Measurements from ENCODE around the gene CNPY1. TPM values are rescaled to one million over a fixed set of nuclear protein-coding genes. Genes with fewer than 3 reads are reported as not detected.
"Not testable (repeated sequence)": the region's sequence is repeated elsewhere in the genome, so short reads cannot be mapped to it uniquely, and the experiment has no call there.

The CNPY1 gene
- not detected for total RNA-seq
- total RNA-seq: 0 reads per million in 2 donors

DNA sequence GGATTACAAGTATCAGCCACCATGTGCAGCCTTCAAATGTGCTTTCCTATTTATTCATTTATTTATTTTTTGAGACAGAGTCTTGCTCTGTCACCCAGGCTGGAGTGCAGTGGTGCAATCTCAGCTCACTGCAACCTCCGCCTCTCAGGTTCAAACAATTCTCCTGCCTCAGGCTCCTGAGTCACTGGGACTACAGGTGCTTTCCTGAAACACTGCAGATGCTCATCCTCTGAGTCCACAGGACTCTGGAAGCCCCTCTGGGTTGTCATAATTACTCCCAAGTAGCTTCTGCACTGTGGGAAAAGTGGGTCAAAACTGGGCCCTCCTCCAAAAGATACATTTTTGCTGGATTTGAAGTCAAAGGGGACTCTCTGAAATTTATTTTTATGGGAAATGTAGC is at the start of gene CNPY1:
TSS of gene CNPY1 (minus strand) at position 111 of the 400 bp plus-strand sequence. CDS start 630 bp downstream, outside the sequence.
- not testable (repeated sequence) for H3K9me3 ChIP-seq (ENCODE audit: control insufficient read depth, low read length, poor library complexity, severe bottlenecking); H3K4me1 Mint-ChIP-seq; ATAC-seq; H3K4me3 Mint-ChIP-seq; H3K27ac Mint-ChIP-seq; H3K36me3 Mint-ChIP-seq (ENCODE audit: low read depth); DNase-seq
- peaks cover 50% of the 10 kb centered on the region for H3K27me3 Mint-ChIP-seq

DNA sequence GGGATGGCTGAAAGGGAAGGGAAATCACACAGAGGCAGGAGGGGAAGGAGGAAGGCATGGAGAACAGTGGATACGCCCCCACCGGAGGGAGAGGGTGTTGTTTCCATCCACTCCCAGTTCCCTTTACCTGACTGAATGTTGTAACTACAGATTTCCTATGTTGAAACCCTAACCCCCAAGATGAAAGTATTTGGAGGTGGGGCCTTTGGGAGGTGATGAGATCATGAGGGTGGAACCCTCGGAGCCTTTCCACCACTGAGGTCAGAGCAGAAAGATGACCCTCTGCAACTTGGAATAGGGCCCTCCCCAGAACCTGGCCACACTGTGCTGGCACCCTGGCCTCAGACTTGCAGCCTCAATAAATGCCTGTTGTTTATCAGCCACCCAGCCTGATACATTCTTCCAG is 48.6 kb upstream of the CNPY1 start:
- DNase-seq: no peak
- peaks cover 6% of the 10 kb centered on the region for H3K4me1 Mint-ChIP-seq
- H3K27me3 Mint-ChIP-seq: peaks cover 60% of the 10 kb centered on the region
- H3K9me3 ChIP-seq (ENCODE audit: control insufficient read depth, low read length, poor library complexity, severe bottlenecking): no peaks in the 10 kb centered on the region
- H3K4me3 Mint-ChIP-seq: no peak overlapping the region
- no peak overlapping the region for H3K27ac Mint-ChIP-seq
- no peak for ATAC-seq
- no peaks in the 10 kb centered on the region for H3K36me3 Mint-ChIP-seq (ENCODE audit: low read depth)

DNA sequence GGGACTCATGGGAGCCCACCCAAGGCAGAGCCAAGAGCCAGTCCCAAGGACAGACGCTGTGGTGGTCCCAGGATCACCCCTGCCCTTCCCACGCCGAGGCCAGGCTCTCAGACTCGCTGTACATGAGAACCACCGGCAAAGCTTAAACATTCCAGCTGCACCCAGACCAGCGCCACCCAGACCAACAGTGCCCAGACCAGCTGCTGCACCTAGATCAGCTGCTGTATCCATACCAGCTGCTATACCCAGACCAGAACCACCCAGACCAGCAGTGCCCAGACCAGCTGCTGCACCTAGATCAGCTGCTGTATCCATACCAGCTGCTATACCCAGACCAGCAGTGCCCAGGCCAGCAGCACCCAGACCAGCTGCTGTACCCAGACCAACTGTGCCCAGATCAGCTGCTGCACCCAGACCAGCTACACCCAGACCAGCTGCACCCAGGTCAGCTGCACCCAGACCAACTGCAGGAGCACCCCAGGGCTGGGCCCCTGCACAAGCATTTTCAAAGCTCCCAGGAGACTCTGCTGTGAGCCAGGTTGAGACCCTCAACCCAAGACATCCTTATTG is 47.9 kb upstream of the CNPY1 start:
- peaks cover 6% of the 10 kb centered on the region for H3K4me1 Mint-ChIP-seq
- H3K4me3 Mint-ChIP-seq: no peak overlapping the region

DNA sequence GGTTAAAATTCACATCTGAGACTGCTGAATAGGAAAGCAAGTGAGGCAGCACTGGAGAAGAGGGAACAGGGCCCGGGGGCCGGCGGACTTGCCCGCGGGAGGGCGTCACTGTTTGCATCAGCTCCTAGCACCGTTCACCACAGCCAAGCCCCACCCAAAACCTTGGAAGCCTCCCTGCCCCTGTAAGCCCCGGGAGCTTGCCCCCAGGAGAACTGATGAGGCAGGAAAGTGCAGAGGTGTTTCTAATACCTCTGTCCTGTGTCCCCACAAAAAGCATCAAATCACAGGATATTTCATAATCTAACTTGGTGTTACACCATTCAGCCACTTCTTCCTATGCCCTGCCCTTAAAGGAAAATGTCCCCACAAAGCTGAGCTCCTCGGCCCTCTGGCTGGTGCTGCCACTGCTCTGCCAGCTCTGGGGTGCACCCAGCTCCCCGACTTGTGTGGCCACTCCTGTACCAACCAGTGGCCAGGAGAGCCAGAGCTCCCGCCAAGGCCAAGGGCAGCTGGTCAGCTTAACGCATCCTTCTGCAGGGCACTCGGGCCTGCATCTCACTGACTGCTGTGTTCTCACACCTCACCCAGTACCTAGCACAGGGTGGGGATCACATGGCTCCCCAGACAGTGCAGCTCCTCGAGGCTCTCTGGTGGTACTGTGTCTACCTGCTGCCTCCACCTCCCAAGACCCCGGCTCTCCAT is 47.3 kb upstream of the CNPY1 start:
- peaks cover 3% of the 10 kb centered on the region for H3K4me1 Mint-ChIP-seq
- no peaks in the 10 kb centered on the region for H3K9me3 ChIP-seq (ENCODE audit: control insufficient read depth, low read length, poor library complexity, severe bottlenecking)
- H3K36me3 Mint-ChIP-seq (ENCODE audit: low read depth): no peaks in the 10 kb centered on the region
- no peak for ATAC-seq
- H3K4me3 Mint-ChIP-seq: no peak overlapping the region
- H3K27ac Mint-ChIP-seq: no peak overlapping the region
- no peak for DNase-seq
- peaks cover 58% of the 10 kb centered on the region for H3K27me3 Mint-ChIP-seq

More for the DNA sequence above, 47.9 kb upstream of the CNPY1 start:
- no peaks in the 10 kb centered on the region for H3K9me3 ChIP-seq (ENCODE audit: control insufficient read depth, low read length, poor library complexity, severe bottlenecking)
- no peak for ATAC-seq
- no peak for DNase-seq
- no peak overlapping the region for H3K27ac Mint-ChIP-seq
- peaks cover 58% of the 10 kb centered on the region for H3K27me3 Mint-ChIP-seq
- H3K36me3 Mint-ChIP-seq (ENCODE audit: low read depth): no peaks in the 10 kb centered on the region

DNA sequence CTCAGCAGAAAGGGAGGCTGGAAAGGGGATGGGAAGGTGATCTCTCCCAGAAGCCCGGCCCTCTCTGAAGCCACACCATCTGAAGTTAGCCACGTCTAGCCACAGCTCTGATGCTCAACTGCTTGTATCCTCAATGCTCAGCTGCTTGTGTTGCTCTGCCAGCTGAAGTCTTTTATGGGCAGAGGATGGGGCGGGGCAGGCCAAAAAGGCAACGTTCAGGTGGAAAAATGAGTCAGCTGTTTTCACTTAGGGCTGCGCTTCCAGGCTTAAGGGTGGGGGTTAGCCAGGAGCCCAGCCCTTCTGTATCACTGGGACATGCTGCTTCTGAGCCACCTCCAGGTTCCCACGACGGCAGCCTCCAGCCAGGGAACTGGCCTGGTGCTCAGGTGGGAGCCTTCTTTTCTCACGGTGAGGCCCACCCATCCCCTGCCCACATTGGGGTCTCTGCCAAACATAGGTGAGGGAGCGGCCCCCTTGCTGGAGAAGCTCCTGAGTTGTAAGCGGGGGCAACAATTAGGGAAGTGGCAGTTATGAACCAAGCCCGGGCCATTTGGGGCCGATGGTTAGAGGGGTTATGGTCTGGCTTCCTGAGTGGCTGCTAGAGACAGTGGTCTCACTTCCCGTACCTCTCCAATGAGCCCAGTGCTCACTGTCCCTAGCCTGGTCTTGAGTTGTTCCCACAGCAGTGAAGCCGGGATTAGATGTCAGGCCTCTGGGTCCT is 44.9 kb upstream of the CNPY1 start:
- no peaks in the 10 kb centered on the region for H3K9me3 ChIP-seq (ENCODE audit: control insufficient read depth, low read length, poor library complexity, severe bottlenecking)
- H3K36me3 Mint-ChIP-seq (ENCODE audit: low read depth): peaks cover 3% of the 10 kb centered on the region
- DNase-seq (no peak), ATAC-seq (no peak)
- H3K4me3 Mint-ChIP-seq: no peak overlapping the region
- no peaks in the 10 kb centered on the region for H3K4me1 Mint-ChIP-seq
- H3K27me3 Mint-ChIP-seq: peaks cover 68% of the 10 kb centered on the region
- H3K27ac Mint-ChIP-seq: no peak overlapping the region

DNA sequence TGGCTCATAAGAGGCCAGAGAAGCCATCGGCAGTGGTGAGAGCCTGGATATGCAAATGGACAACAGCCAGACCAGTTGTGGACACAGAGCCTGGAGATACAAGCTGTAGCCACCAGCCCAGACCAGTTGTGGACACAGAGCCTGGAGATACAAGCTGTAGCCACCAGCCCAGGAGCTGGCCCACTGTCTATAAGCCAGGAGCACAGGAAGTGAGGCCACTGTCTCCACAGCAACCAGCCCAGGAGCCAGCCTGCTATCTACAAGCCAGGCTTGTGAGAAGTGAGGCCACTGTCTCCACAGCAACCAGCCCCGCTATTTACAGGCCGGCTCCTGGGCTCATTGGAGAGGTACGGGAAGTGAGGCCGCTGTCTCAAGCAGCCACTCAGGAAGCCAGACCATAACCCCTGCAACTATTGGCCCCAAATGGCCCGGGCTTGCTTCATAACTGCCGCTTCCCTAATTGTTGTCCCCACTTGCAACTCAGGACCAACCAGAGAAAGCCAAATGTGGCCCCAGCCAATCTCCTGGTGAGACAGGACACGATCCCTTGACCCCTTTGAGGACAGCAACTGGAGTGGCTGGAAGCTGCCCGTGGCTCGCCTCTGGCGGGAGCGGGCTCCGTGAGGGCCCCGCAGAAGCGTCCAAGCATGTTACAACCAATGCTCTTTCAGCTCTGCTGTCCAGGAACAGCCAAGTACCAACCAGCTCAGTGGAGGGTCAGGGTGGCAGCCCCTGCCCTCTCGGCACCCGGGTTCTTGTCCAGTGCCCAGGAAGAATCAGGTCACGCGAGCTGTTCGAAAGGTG is 44.1 kb upstream of the CNPY1 start:
- Mint-ChIP-seq H3K36me3 (ENCODE audit: low read depth) (peaks cover 5% of the 10 kb centered on the region), H3K4me3 (no peak overlapping the region), H3K27me3 (peaks cover 76% of the 10 kb centered on the region), H3K4me1 (peaks cover 2% of the 10 kb centered on the region), H3K27ac (no peak overlapping the region)
- no peak for DNase-seq
- no peaks in the 10 kb centered on the region for H3K9me3 ChIP-seq (ENCODE audit: control insufficient read depth, low read length, poor library complexity, severe bottlenecking)
- ATAC-seq: peak; percentile 20

DNA sequence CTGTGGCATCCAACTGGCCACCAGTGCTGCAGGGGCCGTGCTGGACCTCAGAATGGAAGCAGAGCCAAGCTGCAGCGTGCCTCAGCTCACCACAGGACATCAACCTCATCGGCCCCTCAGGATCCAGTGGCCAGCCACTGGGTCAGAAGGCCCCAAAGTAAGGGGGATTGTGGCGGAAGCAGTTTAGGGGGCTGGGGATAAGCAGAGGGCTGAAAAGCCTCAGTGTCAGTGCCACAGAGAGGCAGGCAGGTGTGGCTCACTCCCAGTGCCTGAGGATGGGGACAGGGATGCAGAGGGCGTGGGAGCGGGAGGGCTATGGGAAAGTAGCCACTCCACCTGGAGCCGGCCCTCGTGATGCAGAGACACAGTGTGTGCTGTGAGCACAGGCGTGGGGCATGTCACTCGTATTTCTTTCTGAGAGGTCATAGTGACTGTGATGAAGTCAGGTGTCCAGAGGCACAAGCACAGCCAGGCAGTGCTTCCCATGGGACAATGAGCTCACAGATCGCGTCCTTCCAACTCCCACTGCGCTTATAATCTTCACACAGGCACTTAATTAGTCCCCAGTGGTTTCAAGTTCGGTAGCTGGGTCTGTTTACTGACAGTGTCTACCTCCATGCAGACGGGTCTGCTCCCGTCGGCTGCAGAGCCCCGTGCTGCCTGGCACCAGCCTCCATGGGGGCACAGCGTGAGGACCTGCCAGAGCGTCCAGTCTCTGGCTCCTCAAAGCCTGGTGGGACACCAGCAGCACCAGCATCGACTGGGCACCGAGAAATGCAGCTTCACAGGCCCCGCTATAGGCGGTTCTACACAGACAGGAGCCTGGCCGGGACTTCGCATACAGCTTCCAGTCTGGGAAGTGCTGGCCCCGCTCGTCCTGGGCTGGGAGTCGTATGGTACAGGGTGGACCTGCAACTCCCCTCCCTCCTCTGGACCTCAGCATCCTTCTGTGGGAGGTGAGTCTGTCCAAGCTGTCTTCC is 42.9 kb upstream of the CNPY1 start:
- Mint-ChIP-seq H3K36me3 (ENCODE audit: low read depth) (peaks cover 6% of the 10 kb centered on the region), H3K4me1 (peaks cover 4% of the 10 kb centered on the region), H3K4me3 (no peak overlapping the region), H3K27ac (no peak overlapping the region), H3K27me3 (peaks cover 75% of the 10 kb centered on the region)
- ATAC-seq (no peak), DNase-seq (no peak)
- no peaks in the 10 kb centered on the region for H3K9me3 ChIP-seq (ENCODE audit: control insufficient read depth, low read length, poor library complexity, severe bottlenecking)

DNA sequence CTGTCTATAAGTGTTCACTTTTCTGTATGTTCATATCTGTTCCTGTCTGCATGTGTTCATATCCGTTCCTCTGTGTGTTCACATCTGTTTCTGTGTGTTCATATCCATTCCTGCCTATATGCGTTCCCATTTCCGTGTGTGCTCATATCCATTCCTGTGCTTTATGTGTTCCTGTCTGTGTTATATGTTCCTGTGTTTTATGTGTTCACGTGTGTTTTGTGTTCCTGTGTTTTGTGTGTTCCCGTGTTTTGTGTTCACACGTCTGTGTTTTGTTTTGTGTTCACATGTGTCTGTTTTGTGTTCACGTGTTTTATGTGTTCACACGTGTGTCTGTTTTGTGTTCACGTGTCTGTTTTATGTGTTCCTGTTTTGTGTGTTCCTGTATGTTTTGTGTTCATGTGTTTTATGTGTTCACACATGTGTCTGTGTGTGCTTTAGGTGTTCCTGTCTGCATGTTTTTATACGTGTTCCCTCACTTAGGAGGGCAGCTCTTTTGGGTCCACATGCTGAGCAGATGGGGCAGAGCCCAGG is 42.2 kb upstream of the CNPY1 start:
- ATAC-seq: no peak
- no peak overlapping the region for H3K27ac Mint-ChIP-seq
- no peak for DNase-seq
- peaks cover 75% of the 10 kb centered on the region for H3K27me3 Mint-ChIP-seq
- H3K4me3 Mint-ChIP-seq: no peak overlapping the region
- peaks cover 4% of the 10 kb centered on the region for H3K4me1 Mint-ChIP-seq
- peaks cover 6% of the 10 kb centered on the region for H3K36me3 Mint-ChIP-seq (ENCODE audit: low read depth)
- H3K9me3 ChIP-seq (ENCODE audit: control insufficient read depth, low read length, poor library complexity, severe bottlenecking): no peaks in the 10 kb centered on the region

DNA sequence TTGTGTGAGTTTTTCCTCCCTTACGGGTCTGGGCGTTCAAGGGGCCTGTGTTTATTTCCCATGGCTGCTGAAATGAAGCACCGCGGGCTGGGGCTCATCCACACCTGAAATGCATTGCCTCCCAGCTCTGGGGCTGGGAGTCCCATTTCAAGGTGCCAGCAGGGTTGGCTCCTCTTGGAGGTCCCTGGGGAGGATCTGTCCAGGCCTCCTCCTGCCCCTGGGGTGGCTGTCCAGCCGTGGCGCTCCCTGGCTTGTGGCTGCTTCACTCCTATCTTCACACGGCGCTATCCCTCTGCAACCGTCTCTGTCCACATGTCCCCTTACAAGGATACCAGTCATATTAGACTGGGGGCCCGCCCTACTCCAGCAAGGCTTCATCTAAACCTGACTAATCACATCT is 41.1 kb upstream of the CNPY1 start:
- Mint-ChIP-seq H3K27ac (no peak overlapping the region), H3K27me3 (peaks cover 72% of the 10 kb centered on the region), H3K4me3 (no peak overlapping the region), H3K36me3 (ENCODE audit: low read depth) (peaks cover 8% of the 10 kb centered on the region), H3K4me1 (peaks cover 8% of the 10 kb centered on the region)
- no peaks in the 10 kb centered on the region for H3K9me3 ChIP-seq (ENCODE audit: control insufficient read depth, low read length, poor library complexity, severe bottlenecking)
- DNase-seq (no peak), ATAC-seq (no peak)

DNA sequence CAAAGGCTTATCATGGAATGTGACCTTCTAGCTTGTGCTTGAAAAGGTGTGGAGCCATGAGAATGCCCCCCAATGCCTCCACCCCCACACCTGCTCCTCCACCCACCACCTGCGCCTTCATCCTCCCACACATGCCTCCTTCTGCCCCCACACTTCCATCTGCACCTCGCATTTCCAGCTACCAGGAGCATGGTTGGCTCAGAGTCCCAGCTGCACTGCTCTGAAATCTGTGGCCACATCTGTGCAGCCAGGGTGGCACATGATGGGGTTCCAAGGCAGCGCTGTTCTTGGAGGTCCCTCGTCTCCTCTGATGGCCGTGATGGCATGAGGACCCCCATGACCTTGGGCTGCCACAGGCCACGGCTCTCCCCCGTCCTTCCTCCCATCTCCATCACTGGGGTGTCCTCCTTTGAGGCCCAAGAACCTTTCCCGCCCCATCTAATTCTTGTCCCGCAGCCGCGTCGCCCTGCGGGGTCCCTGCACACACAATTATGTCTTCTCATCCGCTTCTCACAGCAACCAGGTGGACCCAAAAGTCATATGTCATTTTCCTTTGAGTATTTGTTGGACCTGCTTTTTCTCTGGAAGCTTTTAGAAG is 40.6 kb upstream of the CNPY1 start:
- no peak overlapping the region for H3K4me3 Mint-ChIP-seq

DNA sequence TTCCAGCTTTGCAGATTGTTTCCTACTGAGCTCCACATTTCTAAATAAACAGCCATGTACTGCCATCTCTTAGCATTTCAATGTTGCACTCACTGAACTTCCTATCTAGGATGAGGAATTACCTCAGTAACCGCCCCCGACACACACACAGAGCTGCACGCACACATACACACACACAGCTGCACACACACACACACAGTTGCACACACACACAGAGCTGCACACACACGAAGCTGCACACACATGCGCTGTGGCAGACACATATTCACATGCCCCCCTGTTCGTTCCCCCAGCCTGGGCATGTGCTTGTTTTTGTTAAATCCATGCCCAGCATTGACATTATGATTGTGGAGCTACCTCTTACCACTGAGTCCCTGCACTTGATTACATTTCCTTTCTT is 39.6 kb upstream of the CNPY1 start:
- peaks cover 68% of the 10 kb centered on the region for H3K27me3 Mint-ChIP-seq
- ATAC-seq (no peak), DNase-seq (no peak)
- peaks cover 8% of the 10 kb centered on the region for H3K4me1 Mint-ChIP-seq
- H3K27ac Mint-ChIP-seq: no peak overlapping the region
- no peaks in the 10 kb centered on the region for H3K9me3 ChIP-seq (ENCODE audit: control insufficient read depth, low read length, poor library complexity, severe bottlenecking)
- no peak overlapping the region for H3K4me3 Mint-ChIP-seq
- peaks cover 8% of the 10 kb centered on the region for H3K36me3 Mint-ChIP-seq (ENCODE audit: low read depth)

More for the DNA sequence above, 40.6 kb upstream of the CNPY1 start:
- Mint-ChIP-seq H3K36me3 (ENCODE audit: low read depth) (peaks cover 8% of the 10 kb centered on the region), H3K27ac (no peak overlapping the region), H3K27me3 (peaks cover 69% of the 10 kb centered on the region), H3K4me1 (peaks cover 8% of the 10 kb centered on the region)
- no peak for ATAC-seq
- no peaks in the 10 kb centered on the region for H3K9me3 ChIP-seq (ENCODE audit: control insufficient read depth, low read length, poor library complexity, severe bottlenecking)
- DNase-seq: no peak

DNA sequence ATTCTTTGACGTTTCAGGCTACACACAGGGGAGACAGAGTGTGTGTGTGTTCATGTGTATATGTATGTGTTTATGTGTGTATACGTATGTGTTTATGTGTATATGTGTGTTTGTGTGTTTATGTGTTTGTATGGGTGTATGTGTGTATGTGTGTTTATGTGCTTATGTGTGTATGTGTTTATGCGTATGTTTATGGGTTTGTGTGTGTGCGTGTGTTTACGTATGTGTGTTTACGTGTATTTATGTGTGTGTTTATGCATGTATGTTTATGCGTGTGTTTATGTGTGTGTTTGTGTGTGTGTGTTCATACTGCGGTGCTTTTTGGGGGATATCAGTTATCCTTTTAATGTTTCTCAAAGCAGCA is 39.2 kb upstream of the CNPY1 start:
- DNase-seq: no peak
- no peak for ATAC-seq
- Mint-ChIP-seq H3K27ac (no peak overlapping the region), H3K27me3 (peaks cover 67% of the 10 kb centered on the region), H3K4me3 (no peak overlapping the region), H3K36me3 (ENCODE audit: low read depth) (peaks cover 8% of the 10 kb centered on the region), H3K4me1 (peaks cover 8% of the 10 kb centered on the region)
- H3K9me3 ChIP-seq (ENCODE audit: control insufficient read depth, low read length, poor library complexity, severe bottlenecking): no peaks in the 10 kb centered on the region

All from T-helper 17 cell (primary cell).